ENCODE measurements around the gene SLC12A9. TPM values are rescaled to one million over a fixed set of nuclear protein-coding genes. Genes with fewer than 3 reads are reported as not detected.
A peak's percentile ranks its signal among the peaks of the same experiment; 100 is the strongest.
"Not testable (repeated sequence)": the region's sequence is repeated elsewhere in the genome, so short reads cannot be mapped to it uniquely, and the experiment has no call there.

Gene SLC12A9
- total and polyA plus RNA-seq, 12 donors = 4.8 to 15.7 (median 7.3) TPM

- no peak for TF ChIP-seq CTCF (IDR thresholded peaks at IDR 0.05)
- Histone ChIP-seq H3K36me3 (peaks cover 0 to 42% (median 0%) of the 10 kb centered on the region in 9 donors), H3K27ac (no peak overlapping the region), H3K27me3 (no peaks in the 10 kb centered on the region), H3K4me3 (peak overlapping the region in 1 of 10 donors; percentile 91), H3K9me3 (no peaks in the 10 kb centered on the region), H3K4me1 (peaks cover 8 to 21% (median 16%) of the 10 kb centered on the region in 9 donors)
- 91% methylated on average over 14 of the region's 14 CpGs for WGBS, 2 donors
- no peak for ATAC-seq
- DNase-seq = no peak
- intact Hi-C loops (cut with DNase I) = loop anchor here in 7 of 10 donors (5.0 to 10.0 kb wide), 5 partner anchors 52 to 380 kb away; partner anchors contain the start of genes POP7 (in 4 of the 7) and TSC22D4 (in 1 of the 7)
These were observed 1.8 kb downstream of the SLC12A9 start for GRCh38 chr7:100854146-100854895.

- Histone ChIP-seq H3K36me3 (peaks cover 0 to 48% (median 0%) of the 10 kb centered on the region in 9 donors), H3K4me1 (peaks cover 8 to 21% (median 16%) of the 10 kb centered on the region in 9 donors)
- DNase-seq, H3K4me3 ChIP-seq, H3K27me3 ChIP-seq, H3K9me3 ChIP-seq, ATAC-seq, H3K27ac ChIP-seq: not testable (repeated sequence)
- intact Hi-C loops (cut with DNase I) = loop anchor here in 7 of 10 donors (5.0 to 10.0 kb wide), 5 partner anchors 53 to 380 kb away; partner anchors contain the start of genes POP7 (in 4 of the 7) and TSC22D4 (in 1 of the 7)
- 96% methylated on average over 9 of the region's 9 CpGs for WGBS, 2 donors
These were observed 2.4 kb downstream of the SLC12A9 start for GRCh38 chr7:100854899-100855298.

GRCh38 chr7:100855515-100855914, 3.0 kb downstream of the SLC12A9 start:
- WGBS, 2 donors = 93% methylated on average over 10 of the region's 10 CpGs
- DNase-seq (no peak), ATAC-seq (no peak)
- intact Hi-C loops (cut with DNase I) = loop anchor here in 3 of 10 donors (10.0 kb wide), 2 partner anchors 141 to 381 kb away; partner anchors contain the start of gene TSC22D4 (in 1 of the 3)
- Histone ChIP-seq H3K9me3 (no peaks in the 10 kb centered on the region), H3K4me1 (peaks cover 8 to 21% (median 16%) of the 10 kb centered on the region in 9 donors), H3K4me3 (no peak overlapping the region), H3K27me3 (no peaks in the 10 kb centered on the region), H3K36me3 (peaks cover 0 to 54% (median 0%) of the 10 kb centered on the region in 9 donors), H3K27ac (no peak overlapping the region)
- no peak for TF ChIP-seq CTCF (IDR thresholded peaks at IDR 0.05)

- no peak overlapping the region for H3K4me3 ChIP-seq
- TF ChIP-seq CTCF (IDR thresholded peaks at IDR 0.05) = no peak
- intact Hi-C loops (cut with DNase I) = loop anchor here in 3 of 10 donors (10.0 kb wide), 2 partner anchors 142 to 382 kb away; partner anchors contain the start of gene TSC22D4 (in 1 of the 3)
- 85 to 91% methylated on average over 16 of the region's 16 CpGs for whole genome bisulfite sequencing, 2 donors
- no peak for DNase-seq
- H3K27me3 ChIP-seq = no peaks in the 10 kb centered on the region
- peaks cover 4 to 17% (median 14%) of the 10 kb centered on the region in 9 donors for H3K4me1 ChIP-seq
- H3K9me3 ChIP-seq = no peaks in the 10 kb centered on the region
- H3K27ac ChIP-seq = no peak overlapping the region
- ATAC-seq = no peak
- peaks cover 0 to 68% (median 6%) of the 10 kb centered on the region in 9 donors for H3K36me3 ChIP-seq
These were observed 4.4 kb downstream of the SLC12A9 start for GRCh38 chr7:100856871-100857282.

Data from heart right ventricle (tissue), 16 donors.